ENCODE data around the gene GCN1. TPM values are rescaled to one million over a fixed set of nuclear protein-coding genes. Genes with fewer than 3 reads are reported as not detected.

Gene GCN1
- total RNA-seq, 4 donors from 2014 or later = 62.0 to 310 (median 101) TPM

GRCh38 chr12:120227233-120228040 is 32.9 kb upstream of the GCN1 start:
- no peak for DNase-seq (ENCODE audit: low spot score in 2 of 2)
- no peak overlapping the region for H3K27ac ChIP-seq
- TF ChIP-seq POLR2AphosphoS5 (IDR thresholded peaks at IDR 0.05) (no peak), CTCF (IDR thresholded peaks at IDR 0.05) (no peak), EP300 (IDR thresholded peaks at IDR 0.05) (no peak), POLR2A (IDR thresholded peaks at IDR 0.05) (no peak)
- H3K4me1 ChIP-seq = peaks cover 87% of the 10 kb centered on the region
- WGBS = 65% methylated on average over 8 of the region's 8 CpGs
- H3K27me3 ChIP-seq = no peaks in the 10 kb centered on the region
- peaks cover 24% of the 10 kb centered on the region for H3K36me3 ChIP-seq
- no peak overlapping the region for H3K4me3 ChIP-seq
- H3K9me3 ChIP-seq = no peaks in the 10 kb centered on the region

GRCh38 chr12:120225852-120226640 is 31.5 kb upstream of the GCN1 start:
- Histone ChIP-seq H3K36me3 (peaks cover 38% of the 10 kb centered on the region), H3K4me1 (peaks cover 73% of the 10 kb centered on the region), H3K9me3 (no peaks in the 10 kb centered on the region), H3K27ac (peak overlapping the region; percentile 16), H3K4me3 (no peak overlapping the region), H3K27me3 (no peaks in the 10 kb centered on the region)
- no peak for DNase-seq (ENCODE audit: low spot score in 2 of 2)
- no peak for TF ChIP-seq POLR2AphosphoS5 (IDR thresholded peaks at IDR 0.05)
- no peak for TF ChIP-seq CTCF (IDR thresholded peaks at IDR 0.05)
- no peak for TF ChIP-seq POLR2A (IDR thresholded peaks at IDR 0.05)
- no peak for TF ChIP-seq EP300 (IDR thresholded peaks at IDR 0.05)
- 53% methylated on average over 7 of the region's 13 CpGs for WGBS

GRCh38 chr12:120225200-120225558 is 30.7 kb upstream of the GCN1 start:
- no peak for TF ChIP-seq POLR2A (IDR thresholded peaks at IDR 0.05)
- no peak for TF ChIP-seq EP300 (IDR thresholded peaks at IDR 0.05)
- no peak for DNase-seq (ENCODE audit: low spot score in 2 of 2)
- Histone ChIP-seq H3K36me3 (peaks cover 47% of the 10 kb centered on the region), H3K27me3 (no peaks in the 10 kb centered on the region), H3K4me1 (peaks cover 64% of the 10 kb centered on the region), H3K9me3 (no peaks in the 10 kb centered on the region), H3K27ac (peak overlapping the region; percentile 16), H3K4me3 (peak overlapping the region; percentile 31)
- WGBS = 27% methylated on average over 9 of the region's 9 CpGs

GRCh38 chr12:120224304-120225199 is 30.0 kb upstream of the GCN1 start:
- no peaks in the 10 kb centered on the region for H3K9me3 ChIP-seq
- DNase-seq (ENCODE audit: low spot score in 2 of 2) = peak in 1 of 2 donors; percentile 80
- 46% methylated on average over 12 of the region's 25 CpGs for WGBS
- no peaks in the 10 kb centered on the region for H3K27me3 ChIP-seq
- TF ChIP-seq POLR2A (IDR thresholded peaks at IDR 0.05) (no peak), POLR2AphosphoS5 (IDR thresholded peaks at IDR 0.05) (no peak), EP300 (IDR thresholded peaks at IDR 0.05) (no peak), CTCF (IDR thresholded peaks at IDR 0.05) (no peak)
- peaks cover 58% of the 10 kb centered on the region for H3K4me1 ChIP-seq
- peak overlapping the region; percentile 31 for H3K4me3 ChIP-seq
- peak overlapping the region; percentile 16 for H3K27ac ChIP-seq
- H3K36me3 ChIP-seq = peaks cover 53% of the 10 kb centered on the region

- DNase-seq (ENCODE audit: low spot score in 2 of 2) = no peak
- Histone ChIP-seq H3K27me3 (no peaks in the 10 kb centered on the region), H3K36me3 (peaks cover 62% of the 10 kb centered on the region), H3K27ac (peak overlapping the region; percentile 16), H3K4me1 (peaks cover 49% of the 10 kb centered on the region), H3K4me3 (peak overlapping the region; percentile 31), H3K9me3 (no peaks in the 10 kb centered on the region)
- 76% methylated on average over 16 of the region's 19 CpGs for whole genome bisulfite sequencing
- TF ChIP-seq POLR2AphosphoS5 (IDR thresholded peaks at IDR 0.05) (no peak), EP300 (IDR thresholded peaks at IDR 0.05) (no peak)
These were observed 29.2 kb upstream of the GCN1 start for GRCh38 chr12:120223458-120224303.
